Epithelial cell of proximal tubule (primary cell): Measurements from ENCODE around the gene EHD3. TPM values are rescaled to one million over a fixed set of nuclear protein-coding genes. Genes with fewer than 3 reads are reported as not detected.

Source experiments
- DNase-seq: peaks from one replicate; pipeline ENCODE4 v3.0.0-alpha.2; 2011; ENCODE audit warnings: low read depth
- H3K4me3 ChIP-seq: 2 replicates; pipeline ENCODE4 v1.5.1; 2011; ENCODE audit warnings: low read depth, mild to moderate bottlenecking, low read length
- total RNA-seq: library from RNA; depleted of rRNA; stranded (reverse); fragments of >200 nt; gene quantifications from 2 replicates; pipeline ENCODE4 v1.2.3, GENCODE V29; 2015
- TF ChIP-seq, protein P1 (sequence below): conservative IDR thresholded peaks from 2 replicates; pipeline ENCODE4 v1.5.1; 2012; ENCODE audit warnings: low read depth, mild to moderate bottlenecking, low read length

EHD3 gene
- total RNA-seq, 1 donor from 2014 or later: 4.6 TPM

DNA sequence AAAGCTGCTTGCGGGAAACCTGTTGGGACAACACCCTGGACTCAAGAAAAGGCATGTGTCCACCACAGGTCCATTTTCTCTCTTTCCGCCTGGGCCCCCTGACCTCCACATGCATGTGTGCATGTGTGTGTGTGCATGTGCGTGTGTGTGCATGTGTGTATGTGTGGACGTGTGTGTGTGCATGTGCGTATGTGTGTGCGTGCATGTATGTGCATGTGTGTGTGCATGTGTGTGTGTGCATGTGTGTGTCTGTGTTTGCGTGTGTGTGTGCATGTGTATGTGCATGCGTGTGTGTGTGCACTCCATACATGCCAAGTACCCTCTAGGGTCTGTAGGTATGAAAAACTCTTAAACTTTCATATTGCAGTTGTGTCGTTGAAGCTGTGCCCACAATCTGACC, 33.0 kb upstream of the EHD3 start:
- H3K4me3 ChIP-seq: no peak overlapping the region
- no peak for DNase-seq
- TF ChIP-seq, protein P1, sequence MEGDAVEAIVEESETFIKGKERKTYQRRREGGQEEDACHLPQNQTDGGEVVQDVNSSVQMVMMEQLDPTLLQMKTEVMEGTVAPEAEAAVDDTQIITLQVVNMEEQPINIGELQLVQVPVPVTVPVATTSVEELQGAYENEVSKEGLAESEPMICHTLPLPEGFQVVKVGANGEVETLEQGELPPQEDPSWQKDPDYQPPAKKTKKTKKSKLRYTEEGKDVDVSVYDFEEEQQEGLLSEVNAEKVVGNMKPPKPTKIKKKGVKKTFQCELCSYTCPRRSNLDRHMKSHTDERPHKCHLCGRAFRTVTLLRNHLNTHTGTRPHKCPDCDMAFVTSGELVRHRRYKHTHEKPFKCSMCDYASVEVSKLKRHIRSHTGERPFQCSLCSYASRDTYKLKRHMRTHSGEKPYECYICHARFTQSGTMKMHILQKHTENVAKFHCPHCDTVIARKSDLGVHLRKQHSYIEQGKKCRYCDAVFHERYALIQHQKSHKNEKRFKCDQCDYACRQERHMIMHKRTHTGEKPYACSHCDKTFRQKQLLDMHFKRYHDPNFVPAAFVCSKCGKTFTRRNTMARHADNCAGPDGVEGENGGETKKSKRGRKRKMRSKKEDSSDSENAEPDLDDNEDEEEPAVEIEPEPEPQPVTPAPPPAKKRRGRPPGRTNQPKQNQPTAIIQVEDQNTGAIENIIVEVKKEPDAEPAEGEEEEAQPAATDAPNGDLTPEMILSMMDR: no peak

DNA sequence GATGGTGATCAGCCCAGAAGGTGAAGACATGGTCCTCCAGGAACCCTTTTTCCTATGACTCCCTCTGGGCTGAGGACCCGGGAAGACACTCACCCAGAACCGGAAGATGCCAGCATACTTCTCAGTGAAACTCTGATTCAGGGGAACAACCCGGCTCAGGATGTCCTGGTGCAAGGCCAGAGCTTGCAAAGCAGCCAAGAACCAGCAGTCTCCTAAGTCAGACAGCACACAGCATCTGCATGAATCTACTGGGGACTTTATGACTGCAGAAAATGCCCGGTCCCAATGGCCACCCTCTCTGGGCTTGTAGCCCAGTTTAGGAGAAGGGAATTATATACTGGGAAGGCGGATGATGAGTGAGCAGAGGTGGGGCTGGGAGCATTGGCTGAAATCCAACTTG, 31.9 kb upstream of the EHD3 start:
- DNase-seq: no peak
- TF ChIP-seq, protein P1: no peak
- H3K4me3 ChIP-seq: no peak overlapping the region

DNA sequence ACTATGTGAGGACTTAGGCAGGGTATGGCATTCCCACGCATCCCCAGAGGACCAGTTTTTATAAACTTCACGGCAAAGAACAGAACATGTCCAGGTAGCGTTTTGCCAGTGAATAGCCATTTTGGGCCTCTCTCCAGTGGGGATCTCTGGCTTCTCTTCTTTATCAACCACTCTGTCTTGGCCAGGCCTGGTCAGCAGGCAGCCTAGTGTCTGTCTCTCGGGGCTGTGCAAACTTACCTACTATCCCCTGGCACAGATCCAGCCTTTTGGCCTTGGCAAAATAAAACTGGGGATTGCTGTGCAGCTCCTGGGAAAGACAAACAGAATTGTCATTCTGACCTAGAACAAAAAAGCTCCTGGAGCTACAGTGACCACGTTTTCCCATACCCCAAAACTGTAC, 31.1 kb upstream of the EHD3 start:
- no peak overlapping the region for H3K4me3 ChIP-seq
- TF ChIP-seq, protein P1: no peak
- DNase-seq: no peak

DNA sequence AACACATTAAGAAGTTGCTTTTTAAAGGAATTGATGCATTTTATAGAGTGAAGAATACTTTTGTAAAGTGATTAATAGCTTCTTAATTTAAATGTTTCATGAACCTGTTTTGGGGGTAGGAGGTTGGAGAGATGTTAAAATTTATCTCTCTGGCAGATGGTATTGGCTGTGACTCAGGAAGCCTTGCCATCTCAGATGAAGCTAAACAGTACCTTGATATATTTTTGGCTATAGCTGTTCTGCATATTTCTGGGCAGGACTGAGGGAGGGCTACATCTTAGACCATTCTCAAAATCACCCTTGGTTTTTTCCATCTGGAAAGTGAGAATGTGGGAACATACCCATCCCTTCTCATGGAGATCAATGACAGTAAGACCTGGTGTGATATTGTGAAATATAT, 30.0 kb upstream of the EHD3 start:
- H3K4me3 ChIP-seq: no peak overlapping the region
- TF ChIP-seq, protein P1: no peak
- DNase-seq: no peak

DNA sequence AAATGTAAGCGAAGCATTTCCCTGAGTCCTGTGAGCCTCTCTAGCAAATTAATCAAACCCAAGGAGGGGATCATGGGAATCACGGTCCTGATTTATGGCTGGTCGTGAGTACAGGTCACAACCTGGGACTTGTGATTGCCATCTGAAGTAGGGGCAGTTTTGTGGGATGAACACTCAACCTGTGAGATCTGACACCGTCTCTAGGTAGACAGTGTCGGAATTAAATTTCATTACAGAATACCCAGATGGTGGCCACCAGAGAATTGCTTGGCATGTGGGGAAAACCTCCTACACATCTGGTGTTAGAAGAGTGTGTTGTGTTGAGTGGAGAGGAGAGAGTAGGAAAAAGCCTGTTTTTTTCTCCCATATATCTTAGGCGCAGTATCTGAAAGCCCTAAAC, 29.2 kb upstream of the EHD3 start:
- H3K4me3 ChIP-seq: no peak overlapping the region
- DNase-seq: no peak
- TF ChIP-seq, protein P1: no peak

DNA sequence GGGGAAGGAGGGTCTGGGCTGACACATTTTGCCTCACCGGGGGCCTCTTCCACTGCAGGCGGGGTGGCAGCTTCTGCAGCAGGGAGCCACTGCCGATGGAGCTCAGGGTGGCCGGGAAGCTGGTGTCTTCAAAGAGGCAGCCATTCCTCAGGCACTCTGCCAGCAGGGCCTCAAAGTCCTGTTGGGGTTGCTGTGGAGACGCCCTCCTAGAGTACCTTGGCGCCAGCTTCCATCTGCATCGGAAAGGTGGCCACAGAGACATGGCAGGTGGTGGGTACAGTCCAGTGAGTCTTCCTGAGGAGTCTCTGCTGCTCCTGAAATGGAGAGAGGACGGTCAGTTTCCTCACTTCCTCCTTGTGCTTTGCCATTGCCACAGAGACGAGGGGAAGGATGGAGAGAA, 28.8 kb upstream of the EHD3 start:
- TF ChIP-seq, protein P1: no peak
- no peak overlapping the region for H3K4me3 ChIP-seq
- DNase-seq: no peak

DNA sequence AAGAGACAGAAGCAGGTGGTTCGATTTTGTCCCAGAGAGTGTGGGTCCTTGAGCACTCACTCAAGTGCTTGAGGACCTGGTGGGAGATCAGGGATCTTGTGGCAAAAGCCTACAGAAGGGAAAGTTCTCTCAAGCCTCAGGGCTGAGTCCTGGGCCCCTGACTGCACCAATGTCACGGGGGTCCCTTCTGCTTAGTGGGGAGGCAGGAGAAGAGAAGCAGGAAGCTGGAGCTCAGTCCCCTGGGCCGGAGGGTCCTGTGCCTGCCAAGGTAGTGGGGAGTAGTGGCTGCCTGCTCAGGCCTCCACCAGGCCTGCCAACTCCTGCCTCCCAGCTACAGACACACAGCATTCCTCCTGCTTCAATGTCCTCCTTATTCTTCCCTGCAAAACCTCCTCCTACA, 28.3 kb upstream of the EHD3 start:
- no peak for DNase-seq
- no peak overlapping the region for H3K4me3 ChIP-seq
- TF ChIP-seq, protein P1: no peak
